ENCODE measurements around the gene MAPK14.

Gene MAPK14

GRCh38 chr6:35993150-35993549 lies 34.5 kb upstream of the MAPK14 start:
- DNase-seq (ENCODE audit: low read depth in 1 of 2, low spot score in 1 of 2) = no peak
- Histone ChIP-seq H3K27ac (replicated peaks) (no peak overlapping the region), H3K27me3 (ENCODE audit: insufficient read depth, poor library complexity, severe bottlenecking) (no peaks in the 10 kb centered on the region), H3K4me3 (replicated peaks; ENCODE audit: insufficient read depth, low read length) (no peak overlapping the region)
- TF ChIP-seq SPI1 (IDR thresholded peaks at IDR 0.05; ENCODE audit: borderline replicate concordance, low read depth) (no peak), POLR2AphosphoS5 (IDR thresholded peaks at IDR 0.05; ENCODE audit: low read depth) (no peak), GABPA (IDR thresholded peaks at IDR 0.05; ENCODE audit: low read depth) (no peak), REST (IDR thresholded peaks at IDR 0.05; ENCODE audit: insufficient replicate concordance, low read depth) (no peak)
- TF ChIP-seq, protein P1, sequence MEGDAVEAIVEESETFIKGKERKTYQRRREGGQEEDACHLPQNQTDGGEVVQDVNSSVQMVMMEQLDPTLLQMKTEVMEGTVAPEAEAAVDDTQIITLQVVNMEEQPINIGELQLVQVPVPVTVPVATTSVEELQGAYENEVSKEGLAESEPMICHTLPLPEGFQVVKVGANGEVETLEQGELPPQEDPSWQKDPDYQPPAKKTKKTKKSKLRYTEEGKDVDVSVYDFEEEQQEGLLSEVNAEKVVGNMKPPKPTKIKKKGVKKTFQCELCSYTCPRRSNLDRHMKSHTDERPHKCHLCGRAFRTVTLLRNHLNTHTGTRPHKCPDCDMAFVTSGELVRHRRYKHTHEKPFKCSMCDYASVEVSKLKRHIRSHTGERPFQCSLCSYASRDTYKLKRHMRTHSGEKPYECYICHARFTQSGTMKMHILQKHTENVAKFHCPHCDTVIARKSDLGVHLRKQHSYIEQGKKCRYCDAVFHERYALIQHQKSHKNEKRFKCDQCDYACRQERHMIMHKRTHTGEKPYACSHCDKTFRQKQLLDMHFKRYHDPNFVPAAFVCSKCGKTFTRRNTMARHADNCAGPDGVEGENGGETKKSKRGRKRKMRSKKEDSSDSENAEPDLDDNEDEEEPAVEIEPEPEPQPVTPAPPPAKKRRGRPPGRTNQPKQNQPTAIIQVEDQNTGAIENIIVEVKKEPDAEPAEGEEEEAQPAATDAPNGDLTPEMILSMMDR (IDR thresholded peaks at IDR 0.05; ENCODE audit: insufficient read depth, low read length) = no peak

- TF ChIP-seq, protein P1 (IDR thresholded peaks at IDR 0.05; ENCODE audit: insufficient read depth, low read length) = no peak
- no peak for TF ChIP-seq GABPA (IDR thresholded peaks at IDR 0.05; ENCODE audit: low read depth)
- TF ChIP-seq REST (IDR thresholded peaks at IDR 0.05; ENCODE audit: insufficient replicate concordance, low read depth) = no peak
- TF ChIP-seq SPI1 (IDR thresholded peaks at IDR 0.05; ENCODE audit: borderline replicate concordance, low read depth) = no peak
- no peak for TF ChIP-seq POLR2AphosphoS5 (IDR thresholded peaks at IDR 0.05; ENCODE audit: low read depth)
- Histone ChIP-seq H3K27ac (replicated peaks) (peak overlapping the region; percentile 59), H3K4me3 (replicated peaks; ENCODE audit: insufficient read depth, low read length) (no peak overlapping the region), H3K27me3 (ENCODE audit: insufficient read depth, poor library complexity, severe bottlenecking) (no peaks in the 10 kb centered on the region)
- peak; percentile 14 to 51 for DNase-seq (ENCODE audit: low read depth in 1 of 2, low spot score in 1 of 2)
These were observed 27.2 kb upstream of the MAPK14 start for GRCh38 chr6:36000451-36000850.

- TF ChIP-seq POLR2AphosphoS5 (IDR thresholded peaks at IDR 0.05; ENCODE audit: low read depth) (no peak), GABPA (IDR thresholded peaks at IDR 0.05; ENCODE audit: low read depth) (no peak), SPI1 (IDR thresholded peaks at IDR 0.05; ENCODE audit: borderline replicate concordance, low read depth) (no peak)
- H3K27me3 ChIP-seq (ENCODE audit: insufficient read depth, poor library complexity, severe bottlenecking) = no peaks in the 10 kb centered on the region
- no peak overlapping the region for H3K4me3 ChIP-seq (replicated peaks; ENCODE audit: insufficient read depth, low read length)
- H3K27ac ChIP-seq (replicated peaks) = peak overlapping the region; percentile 92
- no peak for DNase-seq (ENCODE audit: low read depth in 1 of 2, low spot score in 1 of 2)
These were observed 11.9 kb upstream of the MAPK14 start for GRCh38 chr6:36015666-36016065.

DNA sequence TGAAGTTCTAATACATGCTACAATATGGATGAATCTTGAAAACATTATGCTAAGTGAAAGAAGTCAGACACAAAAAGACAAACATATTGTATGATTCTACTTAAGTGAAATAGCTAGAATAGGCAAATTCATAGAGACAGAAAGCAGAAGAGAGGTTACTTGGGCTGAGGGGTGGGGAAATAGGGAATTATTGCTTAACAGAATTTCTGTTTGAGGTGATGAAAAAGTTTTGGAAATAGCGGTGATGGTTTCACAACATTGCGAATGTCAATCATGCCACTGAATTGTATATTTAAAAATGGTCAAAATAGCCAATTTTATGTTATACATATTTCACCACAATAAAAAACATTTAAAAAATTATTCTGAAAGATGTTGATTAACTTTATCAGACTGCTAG lies 9.3 kb upstream of the MAPK14 start:
- H3K27ac ChIP-seq (replicated peaks) = peak overlapping the region; percentile 92
- no peaks in the 10 kb centered on the region for H3K27me3 ChIP-seq (ENCODE audit: insufficient read depth, poor library complexity, severe bottlenecking)
- TF ChIP-seq REST (IDR thresholded peaks at IDR 0.05; ENCODE audit: insufficient replicate concordance, low read depth) = peak; percentile 48
- TF ChIP-seq, protein P1 (IDR thresholded peaks at IDR 0.05; ENCODE audit: insufficient read depth, low read length) = no peak
- peak; percentile 29; the same call in 1 of the 2 replicates for TF ChIP-seq POLR2AphosphoS5 (IDR thresholded peaks at IDR 0.05; ENCODE audit: low read depth)
- TF ChIP-seq SPI1 (IDR thresholded peaks at IDR 0.05; ENCODE audit: borderline replicate concordance, low read depth) = peak; percentile 77; the same call in 1 of the 2 replicates
- peak; percentile 75 to 80 for DNase-seq (ENCODE audit: low read depth in 1 of 2, low spot score in 1 of 2)
- H3K4me3 ChIP-seq (replicated peaks; ENCODE audit: insufficient read depth, low read length) = no peak overlapping the region
